ENCODE results near the gene EEF1AKMT3.

The EEF1AKMT3 gene

DNA sequence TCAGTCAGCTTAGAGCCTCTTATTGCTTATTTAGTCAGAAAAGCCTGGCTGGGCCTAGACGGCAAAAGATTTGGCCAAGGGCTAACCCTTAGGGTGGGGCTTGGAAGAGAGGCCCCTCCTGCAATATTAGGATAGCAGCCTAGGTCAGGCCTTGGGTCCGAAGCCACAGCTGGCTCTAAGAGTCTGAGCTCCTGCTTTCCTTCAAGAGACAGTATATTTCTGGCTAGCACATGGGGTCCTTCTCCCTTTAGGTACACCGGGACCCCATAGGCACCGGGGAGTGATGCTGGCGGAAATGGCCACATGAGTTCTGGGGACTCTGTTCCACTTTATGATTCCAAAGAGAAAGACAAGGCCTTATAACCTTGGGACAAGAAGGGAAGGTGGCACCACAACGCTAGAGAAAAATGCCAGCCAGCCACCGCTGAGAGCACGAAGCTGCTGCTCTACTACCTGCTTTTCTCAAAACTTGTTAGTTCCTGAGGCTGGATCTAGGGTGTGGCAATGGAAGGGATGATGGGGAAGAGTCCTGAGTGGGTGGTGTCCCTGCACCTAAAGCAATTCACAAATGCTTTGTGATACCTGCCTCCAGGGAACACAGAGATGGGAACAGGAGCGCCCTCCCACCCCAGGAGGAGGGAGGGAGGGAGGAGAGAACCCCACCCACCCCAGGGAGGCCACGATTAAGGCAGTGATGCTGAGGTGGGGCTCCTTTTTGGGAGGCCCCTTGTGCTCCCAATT is 49.2 kb downstream of the EEF1AKMT3 start:
- DNase-seq, result no peak

DNA sequence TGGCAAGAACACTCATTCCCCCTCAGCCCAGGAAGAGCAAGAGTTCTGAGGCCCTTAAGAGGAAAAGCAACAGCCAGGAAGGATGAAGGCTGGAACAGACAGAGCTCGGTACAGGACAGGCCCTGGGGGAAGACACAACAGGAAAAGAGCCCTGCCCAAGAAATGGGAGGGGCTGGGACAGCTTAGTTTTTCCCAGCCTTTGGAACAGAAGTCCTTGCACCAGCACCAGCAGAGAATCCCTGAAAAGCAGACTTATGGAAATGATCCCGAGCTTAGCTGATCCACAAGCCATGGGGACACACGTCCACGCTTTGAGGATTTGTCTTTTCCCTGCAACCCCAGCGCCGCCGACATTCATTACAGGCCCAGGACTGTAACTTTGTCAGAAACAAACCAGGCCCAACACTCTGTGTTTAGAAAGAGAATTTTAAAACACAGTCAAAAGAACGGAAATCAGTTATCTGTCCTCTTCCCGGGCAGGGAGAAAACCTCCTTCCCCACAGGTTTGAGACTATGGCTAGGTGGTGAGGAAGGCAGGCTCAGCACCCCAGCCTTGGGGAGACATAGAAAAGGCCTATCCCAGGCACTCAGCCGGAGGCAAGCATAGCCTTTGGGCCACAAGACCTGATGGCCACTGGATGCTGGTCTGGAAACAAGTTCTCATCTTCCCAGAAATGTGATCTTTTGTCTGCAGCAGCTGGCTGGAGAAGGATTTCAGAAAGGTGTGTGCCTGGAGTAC is 50.1 kb downstream of the EEF1AKMT3 start:
- DNase-seq, result no peak

DNA sequence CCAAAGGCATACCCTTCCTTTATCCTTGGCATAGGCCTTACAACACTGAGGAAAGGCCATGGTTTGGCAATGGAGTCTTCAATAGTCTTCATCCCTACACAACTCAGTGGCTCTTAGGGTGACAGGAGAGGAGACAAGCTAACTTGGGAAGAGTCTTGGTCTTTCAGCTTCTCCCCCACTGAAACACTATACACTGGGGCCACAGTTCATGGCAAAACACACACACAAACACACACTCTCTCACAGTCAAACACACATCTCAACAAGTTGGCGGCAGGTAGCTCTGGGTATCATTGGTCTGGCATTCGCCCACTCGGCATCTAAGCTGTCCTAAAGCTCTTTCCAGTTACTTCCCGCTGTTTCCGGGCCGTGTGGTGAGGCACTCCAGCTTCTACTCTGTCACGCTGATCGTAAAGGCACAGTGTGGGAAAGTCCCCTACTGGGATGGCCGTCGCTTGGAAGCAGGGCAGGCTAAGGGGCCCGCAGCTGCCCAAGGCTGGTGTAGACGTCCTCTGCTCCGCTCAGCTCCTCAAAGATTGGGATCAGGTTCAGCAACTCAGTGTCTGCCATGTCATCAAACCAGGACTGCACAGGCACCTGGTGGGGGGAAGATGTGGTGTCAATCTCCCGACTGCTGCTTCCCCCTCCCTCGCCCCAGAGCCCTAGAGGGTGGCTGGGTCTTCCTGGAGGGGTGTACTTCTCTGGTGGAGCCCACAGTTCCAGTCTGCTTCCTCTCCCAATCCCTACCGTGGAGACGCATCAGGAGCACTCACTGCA is 50.9 kb downstream of the EEF1AKMT3 start:
- no peak for DNase-seq

DNA sequence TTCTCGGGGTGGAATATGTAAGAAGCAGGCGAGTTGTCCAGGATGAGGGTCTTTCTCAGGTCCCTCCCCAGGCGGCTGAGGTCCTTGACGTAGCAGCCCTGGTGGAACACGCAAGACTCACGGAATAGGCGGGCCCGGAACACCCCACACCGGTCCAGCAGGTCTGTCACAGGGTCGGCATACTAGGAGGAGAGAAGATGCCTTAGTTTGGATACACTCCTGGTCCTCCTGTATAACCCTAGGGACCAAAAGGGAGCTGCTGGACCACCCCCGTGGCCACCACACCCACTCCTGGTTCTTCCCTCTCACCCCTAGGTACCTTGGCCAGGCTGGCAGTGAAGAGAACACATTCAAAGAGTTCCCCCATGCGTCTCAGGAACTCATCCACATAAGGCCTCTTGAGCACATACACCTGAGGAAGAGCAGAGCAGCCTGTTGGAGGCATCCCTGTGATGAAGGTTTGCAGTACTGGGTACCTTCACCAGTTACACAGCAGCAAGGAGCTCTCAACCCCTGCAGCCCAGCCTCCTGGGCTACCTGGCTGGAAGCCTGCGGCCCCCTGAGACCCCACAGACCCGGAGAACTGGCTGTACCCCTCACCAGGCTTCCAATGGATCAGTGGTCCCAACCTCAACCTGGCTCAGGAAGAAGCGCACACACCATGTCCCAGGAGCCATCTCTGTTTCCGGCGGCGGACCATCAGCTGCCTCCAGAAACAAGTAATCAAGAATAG is 51.7 kb downstream of the EEF1AKMT3 start:
- no peak for DNase-seq

DNA sequence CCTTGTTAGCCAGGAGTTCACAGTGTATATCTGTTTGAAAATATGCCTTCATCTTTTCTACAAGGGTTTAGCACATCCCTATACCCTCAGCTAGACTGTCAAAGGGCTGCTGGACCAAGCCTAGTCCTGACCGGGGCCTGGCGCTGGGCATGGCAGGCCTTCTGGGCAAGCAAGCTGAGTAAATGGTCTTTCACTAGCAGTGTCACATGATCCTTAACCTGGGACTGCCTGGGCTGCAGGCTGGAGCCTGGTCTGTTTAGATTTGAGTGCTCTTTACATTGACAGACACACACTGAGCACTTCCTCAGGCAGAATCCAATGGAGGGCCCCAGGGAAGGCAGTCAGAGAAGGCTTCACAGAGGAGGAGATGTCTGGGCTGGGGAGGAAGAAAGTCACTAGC is 53.0 kb downstream of the EEF1AKMT3 start:
- DNase-seq, result no peak

DNA sequence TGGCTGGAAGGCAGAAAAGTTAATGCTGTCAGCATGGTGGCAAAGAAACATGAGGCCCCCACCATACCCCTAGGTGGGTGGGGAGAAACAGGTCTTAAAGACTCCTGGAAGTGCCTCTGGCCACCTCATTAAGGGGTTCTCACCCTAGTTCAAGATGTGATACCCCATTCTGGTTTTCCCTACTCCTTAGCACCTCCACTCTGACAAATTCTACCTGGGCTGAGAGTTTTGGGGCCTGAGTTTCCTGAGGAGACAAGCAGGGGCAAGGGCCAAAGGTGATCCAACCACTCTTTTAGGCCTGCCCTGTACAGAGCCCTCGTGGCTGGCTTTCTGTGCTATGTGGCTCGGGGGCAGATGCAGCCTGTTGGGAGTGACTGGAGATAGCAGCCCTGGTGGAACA is 54.0 kb downstream of the EEF1AKMT3 start:
- no peak for DNase-seq

DNA sequence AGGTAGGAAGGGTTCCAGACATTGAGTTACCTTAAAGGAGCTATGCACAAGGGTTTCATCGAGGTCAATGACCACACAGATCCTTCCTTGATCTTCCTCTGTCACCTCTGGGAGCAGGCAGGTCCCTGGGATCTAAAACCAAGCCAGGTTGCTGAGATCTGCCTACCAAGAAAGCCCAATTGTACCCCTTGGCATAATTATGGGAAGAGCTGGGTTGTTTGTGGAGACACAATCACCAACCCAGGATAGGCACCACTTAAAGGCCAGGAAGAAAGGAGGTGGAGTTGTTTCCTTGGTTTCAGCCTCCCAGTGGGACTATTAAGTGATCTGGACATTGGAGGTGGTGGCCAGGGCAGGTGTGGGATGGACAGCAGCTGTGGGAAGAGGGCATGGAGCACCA is 54.6 kb downstream of the EEF1AKMT3 start:
- no peak for DNase-seq

DNA sequence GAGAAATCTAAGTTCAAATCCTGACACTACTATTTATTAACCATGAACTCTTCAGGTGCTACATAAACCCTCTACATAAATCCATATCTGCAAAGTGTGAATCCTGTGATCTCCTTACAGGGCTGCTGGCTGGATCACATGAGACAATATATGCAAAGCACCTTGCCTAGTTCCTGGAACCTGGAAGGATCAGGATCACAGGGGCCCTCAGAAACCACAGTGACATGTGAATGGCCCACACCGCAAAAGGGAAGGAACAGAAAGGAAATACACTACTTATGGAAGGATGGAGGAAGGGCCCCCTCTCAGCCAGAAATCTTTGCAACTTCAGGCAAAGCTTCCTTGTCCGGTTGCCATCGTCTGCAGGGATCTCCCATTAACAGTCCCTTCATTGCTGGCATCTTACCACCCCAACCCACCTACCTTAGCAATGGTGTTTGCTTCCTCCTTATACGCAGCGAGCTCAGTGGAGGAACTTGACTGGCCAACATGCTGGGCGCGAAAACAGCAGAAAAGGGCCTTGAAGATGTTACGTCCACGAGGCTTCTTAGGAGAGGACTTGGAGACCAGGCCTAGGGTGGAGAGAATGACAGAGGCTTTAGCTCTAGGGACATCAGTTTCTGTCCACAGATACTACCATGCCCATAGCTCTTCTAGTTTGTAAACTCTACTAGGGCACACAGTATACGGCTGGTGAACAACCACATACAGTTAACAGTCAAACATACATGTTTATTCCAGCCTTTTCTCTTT is 56.8 kb downstream of the EEF1AKMT3 start:
- DNase-seq, result peak; percentile 27

DNA sequence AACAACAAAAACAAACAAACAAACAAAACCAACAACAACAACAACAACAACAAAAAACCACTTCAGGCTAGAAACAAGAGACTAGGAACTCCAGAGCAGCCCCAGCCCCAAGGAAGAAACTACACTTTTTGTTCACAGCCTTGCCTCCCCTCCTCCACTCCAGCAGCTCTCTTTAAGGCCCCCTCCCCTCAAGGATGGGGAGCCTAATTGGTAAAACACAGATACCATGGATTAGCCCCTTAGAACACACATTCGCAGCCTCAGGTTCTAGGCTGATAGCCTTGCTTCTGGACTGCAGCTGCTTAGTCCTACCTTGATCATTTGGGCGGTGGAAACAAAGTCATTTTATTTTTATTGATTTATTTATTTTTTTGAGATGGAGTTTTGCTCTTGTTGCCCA is 58.0 kb downstream of the EEF1AKMT3 start:
- DNase-seq, result no peak
